ENCODE results near the gene TLR2. TPM values are rescaled to one million over a fixed set of nuclear protein-coding genes. Genes with fewer than 3 reads are reported as not detected.

The TLR2 gene
- total RNA-seq, 1 donor from 2014 or later: 0.46 TPM

DNA sequence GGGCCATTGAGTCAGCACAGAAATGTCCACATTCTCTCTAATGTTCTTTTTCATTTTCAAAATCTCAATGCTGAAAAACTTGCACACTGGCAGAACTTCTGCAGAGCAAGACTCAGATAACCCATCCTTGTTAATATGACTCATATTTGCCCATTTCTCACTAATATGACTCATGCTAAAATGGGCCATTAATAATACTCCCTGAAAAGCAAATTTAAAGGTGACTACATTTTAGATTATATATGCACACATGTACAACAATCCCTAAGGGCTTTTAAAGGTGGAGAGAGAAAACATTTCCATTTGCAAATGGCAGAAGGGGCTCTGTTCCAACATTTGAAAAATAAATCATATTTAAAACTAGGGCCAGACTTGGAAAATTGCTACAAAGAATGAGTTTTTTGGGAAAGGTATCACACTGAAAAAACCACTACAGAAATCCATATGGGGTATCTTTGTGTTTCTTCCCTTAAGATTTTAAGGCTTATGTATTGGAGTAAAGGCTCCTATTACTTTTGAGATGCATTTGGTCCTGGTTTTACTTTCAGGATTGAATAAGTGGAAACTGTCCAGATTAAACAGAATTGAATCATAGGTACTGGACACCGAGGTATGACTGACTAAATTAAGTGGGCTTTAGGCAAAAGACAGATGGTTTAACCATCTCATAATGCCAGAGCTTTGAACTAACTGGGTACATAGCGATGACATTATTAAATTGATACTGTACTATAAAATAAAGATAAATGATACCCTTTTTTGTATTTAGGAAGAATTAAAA, 30.0 kb downstream of the TLR2 start:
- H3K4me3 Mint-ChIP-seq (ENCODE audit: unreplicated experiment): no peak overlapping the region
- DNase-seq (ENCODE audit: extremely low spot score, unreplicated experiment): no peak
- H3K27ac Mint-ChIP-seq (ENCODE audit: unreplicated experiment): no peak overlapping the region
- H3K27me3 Mint-ChIP-seq (ENCODE audit: unreplicated experiment): peaks cover 20% of the 10 kb centered on the region
- TF ChIP-seq, protein P1, sequence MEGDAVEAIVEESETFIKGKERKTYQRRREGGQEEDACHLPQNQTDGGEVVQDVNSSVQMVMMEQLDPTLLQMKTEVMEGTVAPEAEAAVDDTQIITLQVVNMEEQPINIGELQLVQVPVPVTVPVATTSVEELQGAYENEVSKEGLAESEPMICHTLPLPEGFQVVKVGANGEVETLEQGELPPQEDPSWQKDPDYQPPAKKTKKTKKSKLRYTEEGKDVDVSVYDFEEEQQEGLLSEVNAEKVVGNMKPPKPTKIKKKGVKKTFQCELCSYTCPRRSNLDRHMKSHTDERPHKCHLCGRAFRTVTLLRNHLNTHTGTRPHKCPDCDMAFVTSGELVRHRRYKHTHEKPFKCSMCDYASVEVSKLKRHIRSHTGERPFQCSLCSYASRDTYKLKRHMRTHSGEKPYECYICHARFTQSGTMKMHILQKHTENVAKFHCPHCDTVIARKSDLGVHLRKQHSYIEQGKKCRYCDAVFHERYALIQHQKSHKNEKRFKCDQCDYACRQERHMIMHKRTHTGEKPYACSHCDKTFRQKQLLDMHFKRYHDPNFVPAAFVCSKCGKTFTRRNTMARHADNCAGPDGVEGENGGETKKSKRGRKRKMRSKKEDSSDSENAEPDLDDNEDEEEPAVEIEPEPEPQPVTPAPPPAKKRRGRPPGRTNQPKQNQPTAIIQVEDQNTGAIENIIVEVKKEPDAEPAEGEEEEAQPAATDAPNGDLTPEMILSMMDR (IDR thresholded peaks at IDR 0.05): no peak
- peaks cover 3% of the 10 kb centered on the region for H3K9me3 Mint-ChIP-seq (ENCODE audit: unreplicated experiment)
- peaks cover 3% of the 10 kb centered on the region for H3K4me1 Mint-ChIP-seq (ENCODE audit: unreplicated experiment)
- H3K36me3 Mint-ChIP-seq (ENCODE audit: unreplicated experiment): no peaks in the 10 kb centered on the region

DNA sequence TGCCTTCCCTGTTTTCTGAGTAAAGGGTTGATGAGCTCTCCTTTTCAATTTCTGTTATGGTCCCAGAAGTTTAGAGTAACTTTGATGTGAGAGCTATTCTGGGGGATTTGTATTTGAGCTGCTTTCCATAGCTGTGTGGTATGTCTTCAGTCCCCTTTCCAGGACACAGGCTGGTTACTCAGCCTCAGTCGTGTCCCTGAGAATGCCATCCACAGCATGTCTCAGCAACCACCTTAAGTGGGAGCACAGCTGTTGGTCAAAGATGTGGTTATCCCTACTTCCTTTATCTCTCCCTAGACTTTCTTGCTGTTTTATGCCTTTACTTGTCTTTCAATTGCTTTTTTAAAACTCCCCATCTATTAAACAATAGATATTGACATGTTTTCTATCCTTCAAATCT, 38.0 kb downstream of the TLR2 start:
- H3K36me3 Mint-ChIP-seq (ENCODE audit: unreplicated experiment): no peaks in the 10 kb centered on the region
- H3K27ac Mint-ChIP-seq (ENCODE audit: unreplicated experiment): no peak overlapping the region
- TF ChIP-seq, protein P1 (IDR thresholded peaks at IDR 0.05): no peak
- H3K4me1 Mint-ChIP-seq (ENCODE audit: unreplicated experiment): peaks cover 2% of the 10 kb centered on the region
- peaks cover 11% of the 10 kb centered on the region for H3K27me3 Mint-ChIP-seq (ENCODE audit: unreplicated experiment)
- peaks cover 3% of the 10 kb centered on the region for H3K9me3 Mint-ChIP-seq (ENCODE audit: unreplicated experiment)
- no peak overlapping the region for H3K4me3 Mint-ChIP-seq (ENCODE audit: unreplicated experiment)
- DNase-seq (ENCODE audit: extremely low spot score, unreplicated experiment): no peak

DNA sequence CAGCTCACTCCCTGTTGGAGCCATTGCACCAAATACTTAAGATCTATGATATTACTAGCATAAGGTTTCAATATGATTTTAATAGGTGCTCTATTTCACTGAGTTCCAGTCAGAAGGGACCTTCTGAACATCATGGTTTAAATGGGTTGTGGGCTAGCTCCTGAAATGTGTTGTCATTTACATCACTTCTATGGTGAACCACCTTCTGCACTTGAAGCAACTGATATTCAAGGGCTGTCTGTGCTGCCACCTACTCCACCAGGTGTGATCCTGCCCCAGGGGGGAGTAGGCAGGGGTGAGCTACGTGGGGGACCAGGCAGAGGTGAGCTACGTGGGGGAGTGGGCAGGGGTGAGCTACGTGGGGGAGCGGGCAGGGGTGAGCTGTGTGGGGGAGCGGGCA, 40.5 kb downstream of the TLR2 start:
- Mint-ChIP-seq H3K27ac (ENCODE audit: unreplicated experiment) (no peak overlapping the region), H3K4me3 (ENCODE audit: unreplicated experiment) (no peak overlapping the region), H3K27me3 (ENCODE audit: unreplicated experiment) (peaks cover 15% of the 10 kb centered on the region), H3K4me1 (ENCODE audit: unreplicated experiment) (peaks cover 2% of the 10 kb centered on the region), H3K36me3 (ENCODE audit: unreplicated experiment) (no peaks in the 10 kb centered on the region), H3K9me3 (ENCODE audit: unreplicated experiment) (no peaks in the 10 kb centered on the region)
- DNase-seq (ENCODE audit: extremely low spot score, unreplicated experiment): no peak
- TF ChIP-seq, protein P1 (IDR thresholded peaks at IDR 0.05): no peak

DNA sequence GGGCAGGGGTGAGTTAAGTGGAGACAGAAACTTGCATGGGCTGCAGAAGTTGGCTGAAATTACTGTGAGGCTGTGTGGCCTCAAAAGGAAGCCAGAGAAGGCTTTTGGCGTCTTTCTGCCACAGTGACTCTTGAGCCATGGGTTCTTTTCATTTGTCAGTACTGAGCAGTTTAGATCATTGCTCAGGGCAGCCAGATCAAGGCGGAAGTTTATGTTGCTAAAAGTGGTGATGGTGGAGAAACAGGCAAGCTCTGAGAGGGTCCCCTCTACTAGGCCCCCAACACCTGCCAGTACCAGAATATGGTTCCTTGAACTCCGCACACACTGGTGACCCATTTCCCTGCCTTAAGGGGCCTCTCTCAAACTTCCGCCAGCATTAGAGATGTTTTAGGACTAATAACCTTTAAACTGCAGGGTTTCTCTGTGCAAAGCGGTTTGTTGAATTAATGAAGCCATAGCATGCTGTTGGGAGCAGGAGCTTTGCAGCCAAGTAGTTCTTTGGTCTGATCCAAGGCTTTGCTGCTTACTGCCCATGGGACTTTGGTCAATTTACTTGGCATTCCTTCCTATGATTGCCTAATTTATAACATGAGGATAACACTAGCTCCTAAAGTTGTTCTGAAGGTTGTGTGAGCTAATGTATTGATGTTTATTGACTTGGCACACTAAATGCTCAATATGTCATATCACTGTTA, 41.2 kb downstream of the TLR2 start:
- Mint-ChIP-seq H3K27ac (ENCODE audit: unreplicated experiment) (no peak overlapping the region), H3K36me3 (ENCODE audit: unreplicated experiment) (no peaks in the 10 kb centered on the region), H3K27me3 (ENCODE audit: unreplicated experiment) (peaks cover 15% of the 10 kb centered on the region), H3K9me3 (ENCODE audit: unreplicated experiment) (no peaks in the 10 kb centered on the region), H3K4me1 (ENCODE audit: unreplicated experiment) (no peaks in the 10 kb centered on the region), H3K4me3 (ENCODE audit: unreplicated experiment) (no peak overlapping the region)
- DNase-seq (ENCODE audit: extremely low spot score, unreplicated experiment): no peak
- TF ChIP-seq, protein P1 (IDR thresholded peaks at IDR 0.05): no peak

DNA sequence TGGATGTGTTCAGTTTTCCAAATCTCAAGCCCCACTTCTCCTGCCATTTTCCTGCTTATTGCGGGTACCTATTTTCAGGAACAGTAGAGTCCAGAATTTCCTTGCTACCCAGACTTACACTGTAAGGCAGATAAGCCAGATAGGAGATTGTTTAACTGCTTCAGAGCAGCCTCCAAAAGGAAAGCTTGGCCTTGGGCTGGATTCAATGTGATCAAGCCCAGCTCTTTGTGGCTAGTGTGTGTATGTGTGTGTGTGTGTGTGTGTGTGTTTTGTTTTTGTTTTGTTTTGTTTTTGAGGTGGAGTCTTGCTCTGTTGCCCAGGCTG, 41.7 kb downstream of the TLR2 start:
- no peak overlapping the region for H3K27ac Mint-ChIP-seq (ENCODE audit: unreplicated experiment)
- H3K27me3 Mint-ChIP-seq (ENCODE audit: unreplicated experiment): peaks cover 15% of the 10 kb centered on the region
- H3K9me3 Mint-ChIP-seq (ENCODE audit: unreplicated experiment): no peaks in the 10 kb centered on the region
- peaks cover 1% of the 10 kb centered on the region for H3K4me1 Mint-ChIP-seq (ENCODE audit: unreplicated experiment)
- no peak for DNase-seq (ENCODE audit: extremely low spot score, unreplicated experiment)
- H3K4me3 Mint-ChIP-seq (ENCODE audit: unreplicated experiment): no peak overlapping the region
- H3K36me3 Mint-ChIP-seq (ENCODE audit: unreplicated experiment): no peaks in the 10 kb centered on the region
- TF ChIP-seq, protein P1 (IDR thresholded peaks at IDR 0.05): no peak

Measured in osteocyte (in vitro differentiated cells).